ENCODE data around the gene PKP4. TPM values are rescaled to one million over a fixed set of nuclear protein-coding genes. Genes with fewer than 3 reads are reported as not detected.

PKP4 gene
- total RNA-seq, 2 experiments from 2014 or later: 33.7 to 38.7 TPM

- no peak for TF ChIP-seq CTCF (IDR thresholded peaks at IDR 0.05)
- Mint-ChIP-seq H3K9me3 (no peaks in the 10 kb centered on the region), H3K27ac (no peak overlapping the region), H3K4me3 (no peak overlapping the region), H3K27me3 (peaks cover 7% of the 10 kb centered on the region), H3K4me1 (ENCODE audit: low read depth) (peaks cover 25% of the 10 kb centered on the region), H3K36me3 (ENCODE audit: low read depth) (peaks cover 8% of the 10 kb centered on the region)
- ATAC-seq (no peak), DNase-seq (no peak)
- ChIA-PET POLR2A (no interaction called here), CTCF (interaction anchor here (1.1 kb wide), 1 partner anchor 14 kb away, joined by 3 read pairs; no protein-coding TSS in a partner anchor)
- intact Hi-C loops (cut with micrococcal nuclease): loop anchor here (5.0 kb wide), 1 partner anchor 272 kb away; no protein-coding TSS in a partner anchor
Measured at GRCh38 chr2:158459161-158460003, 2.6 kb downstream of the PKP4 start.

- ChIA-PET CTCF (no interaction called here), POLR2A (no interaction called here)
- no peak overlapping the region for H3K27ac Mint-ChIP-seq
- DNase-seq (no peak), ATAC-seq (no peak)
- peak; percentile 14 for TF ChIP-seq CTCF (IDR thresholded peaks at IDR 0.05)
- no peak overlapping the region for H3K4me3 Mint-ChIP-seq
- peaks cover 25% of the 10 kb centered on the region for H3K4me1 Mint-ChIP-seq (ENCODE audit: low read depth)
- H3K36me3 Mint-ChIP-seq (ENCODE audit: low read depth): peaks cover 8% of the 10 kb centered on the region
- no peaks in the 10 kb centered on the region for H3K9me3 Mint-ChIP-seq
- H3K27me3 Mint-ChIP-seq: peaks cover 7% of the 10 kb centered on the region
- intact Hi-C loops (cut with micrococcal nuclease): no loop called here
Measured at GRCh38 chr2:158460632-158461297, 4.0 kb downstream of the PKP4 start.

GRCh38 chr2:158463496-158464095 is 6.8 kb downstream of the PKP4 start:
- ChIA-PET POLR2A (no interaction called here), CTCF (interaction anchor here (1.0 kb wide), 1 partner anchor 15 kb away, joined by 3 read pairs; no protein-coding TSS in a partner anchor)
- intact Hi-C loops (cut with micrococcal nuclease): no loop called here

GRCh38 chr2:158464426-158465281 is 7.9 kb downstream of the PKP4 start:
- intact Hi-C loops (cut with micrococcal nuclease): no loop called here
- no peak overlapping the region for H3K27ac Mint-ChIP-seq
- TF ChIP-seq CTCF (IDR thresholded peaks at IDR 0.05): peak; percentile 63
- no peaks in the 10 kb centered on the region for H3K9me3 Mint-ChIP-seq
- H3K4me1 Mint-ChIP-seq (ENCODE audit: low read depth): peaks cover 9% of the 10 kb centered on the region
- peak; percentile 75 for ATAC-seq
- no peak overlapping the region for H3K4me3 Mint-ChIP-seq
- peaks cover 3% of the 10 kb centered on the region for H3K36me3 Mint-ChIP-seq (ENCODE audit: low read depth)
- ChIA-PET CTCF (interaction anchor here (0.7 to 1.6 kb wide), 8 partner anchors 8 to 290 kb away, joined by 3 to 5 read pairs (median 3); partner anchors contain the start of genes CCDC148 and PKP4), POLR2A (no interaction called here)
- no peak for DNase-seq
- H3K27me3 Mint-ChIP-seq: no peaks in the 10 kb centered on the region

More at GRCh38 chr2:158463496-158464095, 6.8 kb downstream of the PKP4 start:
- Mint-ChIP-seq H3K4me1 (ENCODE audit: low read depth) (peaks cover 12% of the 10 kb centered on the region), H3K36me3 (ENCODE audit: low read depth) (peaks cover 3% of the 10 kb centered on the region), H3K27me3 (peaks cover 3% of the 10 kb centered on the region), H3K4me3 (no peak overlapping the region), H3K27ac (no peak overlapping the region), H3K9me3 (no peaks in the 10 kb centered on the region)
- DNase-seq (no peak), ATAC-seq (no peak)
- TF ChIP-seq CTCF (IDR thresholded peaks at IDR 0.05): no peak

All from activated CD8-positive, alpha-beta T cell treated with anti-CD3 and anti-CD28 coated beads for 36 hours (primary cell).